GM21825 (cell line): Measurements from ENCODE around the gene CCDC177.

Source experiments
- ATAC-seq: cut with Tn5 transposase; IDR thresholded peaks from one replicate; pipeline ENCODE4 v1.9.1; 2021; ENCODE audit warnings: mild to moderate bottlenecking, moderate library complexity; ENCODE audit not compliant: unreplicated experiment

The CCDC177 gene

GRCh38 chr14:69569859-69570258, 4.8 kb downstream of the CCDC177 start:
- no peak for ATAC-seq

GRCh38 chr14:69567563-69567962, 7.1 kb downstream of the CCDC177 start:
- ATAC-seq, result no peak

- no peak for ATAC-seq
Measured at GRCh38 chr14:69561893-69562292, 12.8 kb downstream of the CCDC177 start.

GRCh38 chr14:69560826-69561225, 13.8 kb downstream of the CCDC177 start:
- no peak for ATAC-seq

GRCh38 chr14:69559581-69560011, 15.1 kb downstream of the CCDC177 start:
- no peak for ATAC-seq

GRCh38 chr14:69558774-69559173, 15.9 kb downstream of the CCDC177 start:
- ATAC-seq, result no peak

- ATAC-seq, result no peak
Measured at GRCh38 chr14:69554500-69554899, 20.2 kb downstream of the CCDC177 start.

GRCh38 chr14:69553252-69553651, 21.4 kb downstream of the CCDC177 start:
- no peak for ATAC-seq

- no peak for ATAC-seq
Measured at GRCh38 chr14:69551511-69551910, 23.2 kb downstream of the CCDC177 start.

GRCh38 chr14:69548566-69548965, 26.1 kb downstream of the CCDC177 start:
- no peak for ATAC-seq

- ATAC-seq, result no peak
Measured at GRCh38 chr14:69547701-69548348, 26.8 kb downstream of the CCDC177 start.

- no peak for ATAC-seq
Measured at GRCh38 chr14:69543341-69544115, 31.1 kb downstream of the CCDC177 start.

- no peak for ATAC-seq
Measured at GRCh38 chr14:69542311-69542710, 32.4 kb downstream of the CCDC177 start.

GRCh38 chr14:69540654-69541335, 33.9 kb downstream of the CCDC177 start:
- no peak for ATAC-seq

GRCh38 chr14:69539631-69540410, 34.9 kb downstream of the CCDC177 start:
- no peak for ATAC-seq

GRCh38 chr14:69538766-69539165, 35.9 kb downstream of the CCDC177 start:
- no peak for ATAC-seq

GRCh38 chr14:69537900-69538299, 36.8 kb downstream of the CCDC177 start:
- ATAC-seq, result no peak

- ATAC-seq, result no peak
Measured at GRCh38 chr14:69536971-69537370, 37.7 kb downstream of the CCDC177 start.

- ATAC-seq, result no peak
Measured at GRCh38 chr14:69535230-69535848, 39.3 kb downstream of the CCDC177 start.

- no peak for ATAC-seq
Measured at GRCh38 chr14:69532561-69533340, 41.9 kb downstream of the CCDC177 start.
